ENCODE data around the gene PDHX.

PDHX gene

GRCh38 chr11:34957606-34958005 lies 41.2 kb downstream of the PDHX start:
- no peak for DNase-seq (ENCODE audit: low read depth)

DNA sequence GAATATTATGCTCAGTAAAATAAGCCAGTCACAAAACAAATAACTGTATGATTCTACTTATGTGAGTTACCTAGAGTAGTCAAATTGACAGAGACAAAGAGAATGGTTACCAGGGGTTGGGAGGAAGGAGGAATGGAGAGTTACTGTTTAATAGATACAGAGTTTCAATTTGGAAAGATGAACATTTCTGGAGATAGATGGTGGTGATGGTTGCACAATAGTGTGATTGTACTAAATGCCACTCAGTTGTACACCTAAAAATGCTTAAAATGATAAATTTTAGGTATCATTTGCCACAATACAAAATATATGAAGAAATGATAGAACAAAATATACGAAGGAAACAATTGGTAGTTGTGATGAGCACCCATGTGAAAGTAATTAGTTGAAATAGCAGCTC lies 43.4 kb downstream of the PDHX start:
- no peak for DNase-seq (ENCODE audit: low read depth)

- no peak for DNase-seq (ENCODE audit: low read depth)
These were observed 43.9 kb downstream of the PDHX start for GRCh38 chr11:34960277-34960676.

GRCh38 chr11:34962034-34962433 lies 45.6 kb downstream of the PDHX start:
- DNase-seq (ENCODE audit: low read depth) = no peak

DNA sequence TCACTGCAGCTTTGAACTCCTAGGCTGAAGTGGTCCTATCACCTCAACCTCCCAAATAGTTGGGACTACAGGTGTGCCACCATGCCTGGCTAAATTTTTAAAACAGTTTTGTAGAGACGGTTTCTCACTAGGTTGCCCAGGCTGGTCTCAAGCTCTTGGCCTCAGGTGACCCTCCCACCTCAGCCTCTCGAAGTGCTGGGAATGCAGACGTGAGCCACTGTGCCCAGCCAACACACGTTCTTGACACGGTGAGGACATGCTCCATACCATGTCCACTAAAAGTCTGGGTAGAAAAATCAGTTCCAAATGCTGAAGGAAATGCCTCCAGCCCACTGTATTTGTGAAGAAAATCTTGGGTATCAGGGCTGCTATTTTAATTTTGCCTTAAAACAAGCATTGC lies 46.9 kb downstream of the PDHX start:
- DNase-seq (ENCODE audit: low read depth) = no peak

DNA sequence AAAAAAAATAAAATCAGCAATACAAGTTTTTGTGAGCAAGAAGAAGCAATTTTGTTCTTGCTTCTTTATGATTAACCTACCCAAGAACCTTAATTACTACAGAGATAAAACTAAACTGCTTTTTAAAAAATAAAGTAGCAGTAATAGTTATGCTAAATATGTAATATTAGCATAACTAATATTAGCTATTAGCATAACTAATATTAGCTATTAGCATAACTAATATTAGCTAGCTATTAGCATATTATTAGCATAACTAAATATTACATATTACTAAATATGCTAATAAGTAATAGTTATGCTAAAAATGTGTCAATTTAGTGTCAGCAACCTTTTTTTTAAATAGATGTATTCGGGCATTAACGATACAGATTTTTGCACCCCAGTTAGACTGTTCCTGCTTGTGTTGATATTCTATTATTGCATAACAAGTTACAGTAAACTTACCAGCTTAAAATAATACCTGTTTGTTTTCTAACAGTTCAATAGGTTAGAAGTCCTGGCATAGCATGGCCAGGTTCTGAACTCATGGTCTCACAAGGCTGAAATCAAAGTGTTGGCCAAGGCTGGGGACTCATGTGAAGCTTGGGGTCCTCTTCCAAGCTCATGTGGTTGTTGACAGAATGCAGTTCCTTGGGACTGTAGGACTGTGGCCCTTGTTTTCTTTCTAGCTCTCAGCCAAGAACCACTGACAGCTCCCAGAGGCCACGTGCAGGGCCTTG lies 48.4 kb downstream of the PDHX start:
- DNase-seq (ENCODE audit: low read depth) = no peak

GRCh38 chr11:34968862-34969261 lies 52.4 kb downstream of the PDHX start:
- no peak for DNase-seq (ENCODE audit: low read depth)

GRCh38 chr11:34970033-34970432 lies 53.6 kb downstream of the PDHX start:
- no peak for DNase-seq (ENCODE audit: low read depth)

DNA sequence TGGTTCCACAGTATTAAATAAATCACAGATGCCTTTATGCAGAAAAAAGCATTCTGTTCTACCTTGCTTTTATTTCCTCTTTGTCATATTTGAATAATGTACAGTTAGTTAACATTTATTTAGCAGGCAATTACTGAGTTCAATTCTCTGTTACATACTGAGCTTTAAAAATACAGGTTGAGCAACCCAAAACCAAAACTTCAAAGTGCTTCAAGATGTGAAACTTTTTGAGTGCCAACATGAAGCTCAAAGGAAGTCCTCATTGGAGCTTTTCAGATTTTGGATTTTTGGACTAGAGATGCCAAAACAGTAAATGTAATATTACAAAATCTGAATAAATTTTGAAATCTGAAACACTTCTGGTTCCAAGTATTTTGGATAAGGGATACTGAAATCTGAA lies 54.1 kb downstream of the PDHX start:
- no peak for DNase-seq (ENCODE audit: low read depth)

DNA sequence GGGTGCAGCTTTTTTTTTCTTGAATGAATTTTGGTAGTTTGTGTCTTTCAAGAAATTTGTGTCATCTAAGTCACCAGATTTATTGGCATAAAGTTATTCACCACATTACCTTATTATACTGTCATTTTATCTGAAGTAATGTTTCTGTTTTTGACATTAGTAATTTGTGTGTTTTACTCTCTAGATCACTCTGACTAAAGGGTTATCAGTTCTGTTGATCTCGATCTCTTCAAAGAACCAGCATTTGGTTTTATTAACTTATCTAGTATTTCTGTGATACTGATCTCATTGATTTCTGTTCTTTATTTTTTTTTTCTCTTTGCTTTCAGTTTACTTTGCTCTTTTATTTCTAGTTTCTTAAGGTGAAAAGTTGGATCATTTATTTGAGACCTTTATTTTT lies 55.5 kb downstream of the PDHX start:
- DNase-seq (ENCODE audit: low read depth) = no peak

DNA sequence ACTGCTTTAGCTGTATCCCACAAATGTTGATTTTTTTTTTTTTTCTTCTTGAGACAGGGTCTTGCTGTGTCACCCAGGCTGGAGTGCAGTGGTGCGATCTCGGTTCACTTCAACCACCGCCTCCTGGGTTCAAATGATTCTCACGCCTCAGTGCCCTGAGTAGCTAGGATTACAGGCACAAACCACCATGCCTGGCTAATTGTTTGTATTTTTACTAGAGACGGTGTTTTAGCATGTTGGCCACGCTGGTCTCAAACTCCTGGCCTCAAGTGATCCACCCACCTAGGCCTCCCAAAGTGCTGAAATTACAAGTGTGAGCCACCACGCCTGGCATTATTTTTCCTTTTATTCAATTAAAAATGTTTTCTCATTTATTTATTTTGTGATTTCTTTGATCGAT lies 55.9 kb downstream of the PDHX start:
- no peak for DNase-seq (ENCODE audit: low read depth)

DNA sequence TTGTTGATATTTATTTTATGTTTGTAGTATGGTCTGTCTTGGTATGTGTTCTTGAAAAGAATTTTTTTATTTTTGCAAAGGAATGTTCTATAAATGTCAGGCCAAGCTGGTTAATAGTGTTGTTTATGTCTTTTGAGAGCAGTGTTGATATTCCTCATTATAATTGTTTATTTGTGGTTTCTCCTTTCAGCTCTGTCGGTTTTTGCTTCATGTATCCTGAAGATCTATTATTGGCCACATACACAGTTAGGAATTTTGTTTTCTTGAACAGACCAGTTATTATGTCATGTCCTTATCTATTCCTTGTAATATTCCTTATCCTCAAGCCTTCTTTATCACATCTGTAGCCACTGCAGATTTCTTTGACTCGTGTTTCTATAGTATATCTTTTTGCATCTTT lies 56.5 kb downstream of the PDHX start:
- no peak for DNase-seq (ENCODE audit: low read depth)

GRCh38 chr11:34975482-34975881 lies 59.1 kb downstream of the PDHX start:
- no peak for DNase-seq (ENCODE audit: low read depth)

DNA sequence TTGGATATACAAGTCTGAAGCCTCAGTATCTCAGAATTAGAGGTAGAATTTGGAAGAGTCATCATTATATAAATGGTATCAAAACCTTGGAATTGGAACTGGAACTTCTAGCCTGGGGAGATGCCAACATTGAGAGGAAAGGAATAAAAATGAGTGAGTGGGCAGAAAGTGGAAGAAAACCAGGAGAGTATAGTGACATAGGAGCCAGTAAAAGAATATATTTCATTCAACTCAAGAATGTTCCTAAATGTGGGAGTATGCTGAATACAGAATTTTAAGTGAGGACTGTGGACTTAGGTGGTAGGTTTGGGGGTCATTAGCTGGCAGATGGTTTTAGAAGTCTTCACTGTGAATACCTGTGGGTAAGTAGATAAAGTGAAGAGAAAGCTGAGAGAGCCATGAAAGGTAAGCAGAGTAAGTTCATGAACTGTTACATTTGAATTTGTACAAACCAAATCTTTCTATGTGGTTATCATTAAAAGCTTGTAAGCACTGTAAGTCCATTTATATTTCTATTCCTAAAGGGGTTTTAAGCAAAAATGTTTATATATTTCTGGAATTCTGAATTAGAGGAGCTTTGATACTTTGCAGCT lies 60.2 kb downstream of the PDHX start:
- DNase-seq (ENCODE audit: low read depth) = no peak

- no peak for DNase-seq (ENCODE audit: low read depth)
These were observed 60.9 kb downstream of the PDHX start for GRCh38 chr11:34977089-34977912.

DNA sequence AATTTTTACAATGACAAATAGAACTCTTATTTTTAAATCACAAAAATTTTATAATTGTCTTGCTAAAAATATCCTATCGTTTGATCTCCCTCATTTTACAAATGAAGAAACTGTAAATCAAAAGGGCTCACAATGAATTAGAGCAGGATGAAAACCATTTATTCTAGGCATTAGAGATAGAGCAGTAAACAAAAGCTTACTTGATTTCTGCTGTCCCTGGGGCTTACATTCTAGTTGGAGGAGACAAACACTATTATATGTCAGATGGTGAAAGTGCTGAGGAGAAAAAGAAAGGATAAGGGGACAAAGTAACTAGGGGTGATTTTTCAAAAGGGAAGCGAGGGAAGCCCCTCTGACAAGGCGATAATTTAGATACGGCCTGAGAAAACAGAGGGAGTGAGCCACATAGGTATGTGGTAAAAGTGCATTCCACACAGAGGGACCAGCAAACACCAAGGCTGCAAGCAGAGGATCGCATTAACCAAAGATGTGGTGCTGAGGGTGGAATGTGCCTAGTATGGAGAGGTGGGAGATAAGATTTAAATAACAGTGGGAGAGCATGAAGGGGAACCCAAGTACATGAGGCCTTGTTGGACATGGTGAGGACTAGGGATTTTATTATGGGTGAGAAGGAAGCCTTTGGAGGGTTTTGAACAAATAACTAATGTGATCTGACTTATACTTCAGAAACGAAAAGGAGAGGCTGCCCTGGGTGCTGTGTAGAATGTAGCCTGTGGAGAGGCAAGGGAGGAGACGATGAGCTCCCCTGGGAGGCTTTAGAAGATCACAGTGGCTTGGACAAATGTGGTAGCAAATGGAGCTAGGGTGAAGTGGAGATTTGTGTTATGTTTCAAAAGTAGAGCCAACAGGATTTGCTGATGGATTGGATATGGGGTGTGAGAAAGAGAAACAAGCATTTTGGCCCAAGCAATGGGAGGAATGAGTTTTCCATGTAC lies 62.1 kb downstream of the PDHX start:
- DNase-seq (ENCODE audit: low read depth) = no peak

- no peak for DNase-seq (ENCODE audit: low read depth)
These were observed 68.1 kb downstream of the PDHX start for GRCh38 chr11:34984514-34984913.

GRCh38 chr11:34986883-34987520 lies 70.6 kb downstream of the PDHX start:
- DNase-seq (ENCODE audit: low read depth) = no peak

DNA sequence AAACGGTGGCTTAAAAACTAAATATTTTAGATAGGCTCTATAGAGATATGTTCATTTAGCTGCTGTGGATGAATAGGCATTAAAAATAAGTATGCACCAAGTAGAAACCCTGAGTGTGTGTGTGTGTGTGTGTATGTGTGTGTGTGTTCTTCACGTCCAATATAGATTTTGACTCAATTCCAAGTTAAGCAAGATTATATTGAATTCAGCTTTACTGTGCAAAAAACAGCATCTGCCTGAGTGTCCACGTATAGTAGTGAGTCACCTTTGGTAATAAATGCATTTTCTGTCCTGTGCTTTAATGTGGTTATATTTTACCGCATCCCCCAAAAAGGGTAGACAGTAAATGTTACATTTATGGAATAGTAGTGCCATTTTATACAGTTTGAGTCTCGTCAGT lies 71.2 kb downstream of the PDHX start:
- no peak for DNase-seq (ENCODE audit: low read depth)

GRCh38 chr11:34988294-34989255 lies 72.2 kb downstream of the PDHX start:
- no peak for DNase-seq (ENCODE audit: low read depth)

Data from stimulated activated CD8-positive, alpha-beta memory T cell treated with anti-CD3 and anti-CD28 coated beads, Interleukin-15, amount 100 ng/mL, for 24 hours (primary cell).